Tibial nerve (tissue), 4 donors: ENCODE measurements around the gene EIF2S3. TPM values are rescaled to one million over a fixed set of nuclear protein-coding genes. Genes with fewer than 3 reads are reported as not detected.
"Not testable (repeated sequence)": the region's sequence is repeated elsewhere in the genome, so short reads cannot be mapped to it uniquely, and the experiment has no call there.

Experiments used
- DNase-seq, 2 donors: peaks; one replicate each; pipeline ENCODE4 v3.0.0-alpha.2; 2019; ENCODE audit warnings: low spot score in 2 of 2
- H3K27ac ChIP-seq, 4 donors: fragments of 200-600 bp; sonication (generic) in 3 of 4; one replicate each; pipeline ENCODE4 v1.5.1; 2017 to 2019; ENCODE audit warnings: mild to moderate bottlenecking in 1 of 4
- H3K27me3 ChIP-seq, 2 donors: fragments of 200-600 bp; sonication (generic) in 1 of 2; one replicate each; pipeline versions ENCODE4 v1.5.1 to v1.6.0; 2017 to 2019
- H3K36me3 ChIP-seq, 3 donors: fragments of 200-600 bp; sonication (generic); one replicate each; pipeline ENCODE4 v1.5.1; 2018 to 2019
- H3K4me1 ChIP-seq, 4 donors: fragments of 200-600 bp; sonication (generic) in 3 of 4; one replicate each; pipeline ENCODE4 v1.5.1; 2017 to 2019
- H3K4me3 ChIP-seq, 4 donors: fragments of 200-600 bp; sonication (generic) in 3 of 4; one replicate each; pipeline ENCODE4 v1.5.1; 2017 to 2019; ENCODE audit warnings: mild to moderate bottlenecking in 1 of 4, moderate library complexity in 1 of 4
- H3K9me3 ChIP-seq, 4 donors: fragments of 200-600 bp; sonication (generic) in 3 of 4; one replicate each; pipeline ENCODE4 v1.5.1; 2017 to 2019
- CTCF ChIP-seq, 5 experiments: fragments of 200-600 bp in 3 of 5; fragments of 450-650 bp in 2 of 5; sonication (generic) in 3 of 5; IDR thresholded peaks; one replicate each; pipeline ENCODE4 v1.5.1; 2016 to 2019; ENCODE audit warnings: antibody characterized with exemption in 5 of 5, mild to moderate bottlenecking in 3 of 5, moderate library complexity in 2 of 5
- EP300 ChIP-seq, 2 donors: sonication (generic); formaldehyde crosslinking; IDR thresholded peaks; one replicate each; pipeline ENCODE4 v1.6.1; 2017; ENCODE audit warnings: antibody characterized with exemption in 2 of 2, mild to moderate bottlenecking in 1 of 2
- POLR2A ChIP-seq, 2 donors: fragments of 450-650 bp; IDR thresholded peaks; one replicate each; pipeline ENCODE4 v1.6.1; 2017; ENCODE audit warnings: antibody characterized with exemption in 2 of 2, mild to moderate bottlenecking in 2 of 2, moderate library complexity in 2 of 2
- WGBS, 2 donors: methylation state at CpG; one replicate each; pipeline ENCODE4 v1.1.5; 2018; 5-methylcytosine and 5-hydroxymethylcytosine counted together
- total RNA-seq, 4 donors: library from RNA; depleted of rRNA; stranded (reverse); fragments of >200 nt; gene quantifications; one replicate each; pipeline ENCODE4 v1.1.0, GENCODE V29; 2016

Gene EIF2S3
- total RNA-seq, 4 donors from 2014 or later = 62.4 to 77.2 (median 76.4) TPM

- H3K4me1 ChIP-seq = no peaks in the 10 kb centered on the region
- no peaks in the 10 kb centered on the region for H3K9me3 ChIP-seq
- TF ChIP-seq POLR2A (IDR thresholded peaks at IDR 0.05) (no peak), EP300 (IDR thresholded peaks at IDR 0.05) (no peak)
- peak overlapping the region in 3 of 4 donors; percentile 62 to 83 (median 62) for H3K4me3 ChIP-seq
- peak overlapping the region; percentile 73 to 95 (median 91) for H3K27ac ChIP-seq
- peaks cover 0 to 14% (median 4%) of the 10 kb centered on the region in 3 donors for H3K36me3 ChIP-seq
- no peaks in the 10 kb centered on the region for H3K27me3 ChIP-seq
- no peak for DNase-seq
- WGBS, 2 donors = 0 to 12% methylated on average over 1 to 10 of the region's 14 CpGs
These were observed 244 bp downstream of the EIF2S3 start for GRCh38 chrX:24055043-24055356.

- no peaks in the 10 kb centered on the region for H3K27me3 ChIP-seq
- H3K9me3 ChIP-seq = no peaks in the 10 kb centered on the region
- no peak overlapping the region for H3K27ac ChIP-seq
- H3K36me3 ChIP-seq = peaks cover 0 to 87% (median 7%) of the 10 kb centered on the region in 3 donors
- no peaks in the 10 kb centered on the region for H3K4me1 ChIP-seq
- no peak overlapping the region for H3K4me3 ChIP-seq
- no peak for DNase-seq
- WGBS, 2 donors = 90 to 91% methylated on average over 6 of the region's 6 CpGs
- TF ChIP-seq CTCF (IDR thresholded peaks at IDR 0.05) (no peak), POLR2A (IDR thresholded peaks at IDR 0.05) (no peak), EP300 (IDR thresholded peaks at IDR 0.05) (no peak)
These were observed 8.7 kb downstream of the EIF2S3 start for GRCh38 chrX:24063488-24063887.

- no peaks in the 10 kb centered on the region for H3K4me1 ChIP-seq
- H3K4me3 ChIP-seq = no peak overlapping the region
- 95 to 96% methylated on average over 9 of the region's 9 CpGs for WGBS, 2 donors
- H3K27me3 ChIP-seq = no peaks in the 10 kb centered on the region
- H3K36me3 ChIP-seq = peaks cover 0 to 56% (median 3%) of the 10 kb centered on the region in 3 donors
- TF ChIP-seq CTCF (IDR thresholded peaks at IDR 0.05) = no peak
- TF ChIP-seq POLR2A (IDR thresholded peaks at IDR 0.05) = no peak
- TF ChIP-seq EP300 (IDR thresholded peaks at IDR 0.05) = no peak
- no peaks in the 10 kb centered on the region for H3K9me3 ChIP-seq
- H3K27ac ChIP-seq = no peak overlapping the region
- DNase-seq = no peak
These were observed 15.1 kb downstream of the EIF2S3 start for GRCh38 chrX:24069877-24070276.

- Histone ChIP-seq H3K4me1 (no peaks in the 10 kb centered on the region), H3K27me3 (no peaks in the 10 kb centered on the region), H3K27ac (no peak overlapping the region), H3K9me3 (no peaks in the 10 kb centered on the region), H3K36me3 (peaks cover 0 to 23% (median 0%) of the 10 kb centered on the region in 3 donors), H3K4me3 (no peak overlapping the region)
- 76 to 85% methylated on average over 4 to 5 of the region's 5 CpGs for WGBS, 2 donors
- DNase-seq = no peak
- TF ChIP-seq CTCF (IDR thresholded peaks at IDR 0.05) = no peak
- no peak for TF ChIP-seq EP300 (IDR thresholded peaks at IDR 0.05)
- no peak for TF ChIP-seq POLR2A (IDR thresholded peaks at IDR 0.05)
These were observed 24.7 kb downstream of the EIF2S3 start for GRCh38 chrX:24079411-24079810.

- H3K4me3 ChIP-seq, H3K27ac ChIP-seq, DNase-seq, H3K9me3 ChIP-seq, H3K27me3 ChIP-seq, H3K4me1 ChIP-seq: not testable (repeated sequence)
- 84% methylated on average over 6 to 8 of the region's 8 CpGs for WGBS, 2 donors
- peaks cover 0 to 18% (median 0%) of the 10 kb centered on the region in 3 donors for H3K36me3 ChIP-seq
These were observed 25.5 kb downstream of the EIF2S3 start for GRCh38 chrX:24080245-24080644.

GRCh38 chrX:24080704-24081103 is 25.9 kb downstream of the EIF2S3 start:
- Histone ChIP-seq H3K4me3 (no peak overlapping the region), H3K4me1 (no peaks in the 10 kb centered on the region), H3K27ac (no peak overlapping the region), H3K36me3 (peaks cover 0 to 16% (median 0%) of the 10 kb centered on the region in 3 donors), H3K27me3 (no peaks in the 10 kb centered on the region), H3K9me3 (no peaks in the 10 kb centered on the region)
- no peak for TF ChIP-seq CTCF (IDR thresholded peaks at IDR 0.05)
- no peak for TF ChIP-seq POLR2A (IDR thresholded peaks at IDR 0.05)
- TF ChIP-seq EP300 (IDR thresholded peaks at IDR 0.05) = no peak
- 64 to 87% methylated on average over 3 of the region's 3 CpGs for WGBS, 2 donors
- DNase-seq = no peak
